GM20000 (cell line): Measurements from ENCODE around the gene DAAM2.

ENCODE experiments used
- DNase-seq: peaks from one replicate; pipeline ENCODE4 v3.0.0; 2012; ENCODE audit warnings: low spot score
- CTCF ChIP-seq: IDR thresholded peaks from 2 replicates; pipeline ENCODE4 v1.5.1; 2012; ENCODE audit warnings: mild to moderate bottlenecking, control low read depth; ENCODE audit errors: extremely low read depth, missing control alignments

Gene DAAM2

GRCh38 chr6:39933669-39934130 is 141.5 kb downstream of the DAAM2 start:
- no peak for TF ChIP-seq CTCF
- DNase-seq = no peak

- DNase-seq = peak; percentile 45
- no peak for TF ChIP-seq CTCF
Measured at GRCh38 chr6:39934131-39934757, 142.1 kb downstream of the DAAM2 start, which contains the start of gene MOCS1. MOCS1 (minus strand) TSS chr6:39934462; CDS start chr6:39934417, 45 bp downstream.

GRCh38 chr6:39935241-39935640 is 143.1 kb downstream of the DAAM2 start:
- TF ChIP-seq CTCF = no peak
- no peak for DNase-seq

- no peak for DNase-seq
- TF ChIP-seq CTCF = no peak
Measured at GRCh38 chr6:39936857-39937256, 144.7 kb downstream of the DAAM2 start.

- TF ChIP-seq CTCF = no peak
- DNase-seq = no peak
Measured at GRCh38 chr6:39937686-39938333, 145.6 kb downstream of the DAAM2 start.

GRCh38 chr6:39938773-39939654 is 146.8 kb downstream of the DAAM2 start:
- TF ChIP-seq CTCF = no peak
- no peak for DNase-seq

GRCh38 chr6:39941138-39941537 is 149.0 kb downstream of the DAAM2 start:
- no peak for TF ChIP-seq CTCF
- DNase-seq = no peak
